ENCODE measurements around the gene TMEM38B. TPM values are rescaled to one million over a fixed set of nuclear protein-coding genes. Genes with fewer than 3 reads are reported as not detected.

The TMEM38B gene
- total RNA-seq, 1 experiment from 2014 or later, result 14.5 TPM

DNA sequence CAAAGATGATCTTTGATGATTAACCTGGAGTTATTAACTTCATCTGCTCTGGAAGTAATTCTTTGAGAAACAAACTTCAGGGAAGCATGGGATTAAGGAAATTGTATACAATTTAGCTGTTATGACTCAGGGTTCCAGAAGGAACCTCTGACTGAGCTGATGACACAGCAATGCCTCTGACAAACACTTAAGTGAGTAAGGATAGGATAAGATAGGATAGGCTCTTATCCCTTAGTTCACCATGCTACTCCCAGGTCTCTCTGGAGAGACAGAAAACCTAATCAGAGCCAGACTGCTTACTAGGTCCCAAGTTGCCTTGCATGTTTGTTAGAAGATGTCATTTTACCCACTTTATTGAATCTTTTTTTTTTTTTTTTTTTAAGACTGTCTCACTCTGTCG, 12.6 kb upstream of the TMEM38B start:
- H3K9me3 Mint-ChIP-seq, result no peaks in the 10 kb centered on the region
- H2BK120ac ChIP-seq (ENCODE audit: low read depth, low read length, poor library complexity, severe bottlenecking), result no peak overlapping the region
- H3K56ac ChIP-seq (ENCODE audit: insufficient read length, low read depth, low read length), result no peak overlapping the region
- H3K4me3 Mint-ChIP-seq, result no peak overlapping the region
- no peaks in the 10 kb centered on the region for H3K79me2 ChIP-seq (ENCODE audit: insufficient read depth, low read length)
- no peak overlapping the region for H2BK20ac ChIP-seq (ENCODE audit: low read depth, low read length, poor library complexity, severe bottlenecking)
- no peak overlapping the region for H3T11ph ChIP-seq (ENCODE audit: low read length)
- H3K27me3 Mint-ChIP-seq (ENCODE audit: low read depth), result peaks cover 4% of the 10 kb centered on the region; the same call in 1 of the 2 replicates
- H3K18ac ChIP-seq (ENCODE audit: insufficient read length, low read depth, low read length), result no peak overlapping the region
- TF ChIP-seq, protein P1, sequence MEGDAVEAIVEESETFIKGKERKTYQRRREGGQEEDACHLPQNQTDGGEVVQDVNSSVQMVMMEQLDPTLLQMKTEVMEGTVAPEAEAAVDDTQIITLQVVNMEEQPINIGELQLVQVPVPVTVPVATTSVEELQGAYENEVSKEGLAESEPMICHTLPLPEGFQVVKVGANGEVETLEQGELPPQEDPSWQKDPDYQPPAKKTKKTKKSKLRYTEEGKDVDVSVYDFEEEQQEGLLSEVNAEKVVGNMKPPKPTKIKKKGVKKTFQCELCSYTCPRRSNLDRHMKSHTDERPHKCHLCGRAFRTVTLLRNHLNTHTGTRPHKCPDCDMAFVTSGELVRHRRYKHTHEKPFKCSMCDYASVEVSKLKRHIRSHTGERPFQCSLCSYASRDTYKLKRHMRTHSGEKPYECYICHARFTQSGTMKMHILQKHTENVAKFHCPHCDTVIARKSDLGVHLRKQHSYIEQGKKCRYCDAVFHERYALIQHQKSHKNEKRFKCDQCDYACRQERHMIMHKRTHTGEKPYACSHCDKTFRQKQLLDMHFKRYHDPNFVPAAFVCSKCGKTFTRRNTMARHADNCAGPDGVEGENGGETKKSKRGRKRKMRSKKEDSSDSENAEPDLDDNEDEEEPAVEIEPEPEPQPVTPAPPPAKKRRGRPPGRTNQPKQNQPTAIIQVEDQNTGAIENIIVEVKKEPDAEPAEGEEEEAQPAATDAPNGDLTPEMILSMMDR (conservative IDR thresholded peaks at IDR 0.05), result no peak
- H2BK15ac ChIP-seq (ENCODE audit: low read depth, low read length), result no peak overlapping the region
- H3K23me2 ChIP-seq (ENCODE audit: insufficient read length, low read depth, low read length, poor library complexity, severe bottlenecking), result no peaks in the 10 kb centered on the region
- no peak overlapping the region for H4K8ac ChIP-seq (replicated peaks; ENCODE audit: insufficient read length, low read depth, low read length)
- no peak overlapping the region for H2AFZ ChIP-seq (ENCODE audit: low read length)
- no peak overlapping the region for H3K27ac Mint-ChIP-seq
- no peak overlapping the region for H3K4me2 ChIP-seq (ENCODE audit: insufficient read depth, insufficient read length, low read length)
- peaks cover 24 to 38% of the 10 kb centered on the region in 2 experiments for H3K4me1 Mint-ChIP-seq
- no peak overlapping the region for H2BK5ac ChIP-seq (ENCODE audit: insufficient read length, low read length)
- H2BK12ac ChIP-seq (ENCODE audit: insufficient read length, low read depth, low read length), result no peak overlapping the region
- H4K20me1 ChIP-seq (ENCODE audit: control insufficient read depth, insufficient read depth, insufficient read length), result no peaks in the 10 kb centered on the region
- H3K4ac ChIP-seq (ENCODE audit: low read depth, low read length), result no peak overlapping the region
- H3K9ac ChIP-seq (ENCODE audit: extremely low read depth, insufficient read length, low read length), result no peak overlapping the region
- H3K79me1 ChIP-seq (ENCODE audit: insufficient read depth, low read depth, low read length, poor library complexity, severe bottlenecking), result no peaks in the 10 kb centered on the region
- H3K4me1 ChIP-seq (ENCODE audit: insufficient read depth, low read length), result no peaks in the 10 kb centered on the region
- no peak overlapping the region for H3K14ac ChIP-seq (ENCODE audit: insufficient read depth, low read length)
- no peak overlapping the region for H4K5ac ChIP-seq (ENCODE audit: insufficient read length, low read depth, low read length)
- H3K9me3 ChIP-seq (ENCODE audit: control insufficient read depth, low read depth, low read length), result no peaks in the 10 kb centered on the region
- DNase-seq, result no peak
- H3K27ac ChIP-seq (ENCODE audit: insufficient read length, low read depth, low read length), result no peak overlapping the region
- no peak overlapping the region for H4K91ac ChIP-seq (ENCODE audit: insufficient read length, low read depth, low read length)
- H3K27me3 ChIP-seq (ENCODE audit: insufficient read depth, low read length), result no peaks in the 10 kb centered on the region
- H3K23ac ChIP-seq (ENCODE audit: insufficient read length, low read depth, low read length), result no peak overlapping the region
- H2AK5ac ChIP-seq (ENCODE audit: insufficient read length, low read length), result no peak overlapping the region
- no peaks in the 10 kb centered on the region for H3K36me3 Mint-ChIP-seq (ENCODE audit: insufficient read depth in 1 of 3, low read depth in 3 of 3)
- WGBS (ENCODE audit: extremely low coverage, insufficient read length, low lambda C conversion rate), result no CpG with 5 or more reads among the region's 1 CpG

All from H9 (cell line).